ENCODE data around the gene KCNG1.

Gene KCNG1

DNA sequence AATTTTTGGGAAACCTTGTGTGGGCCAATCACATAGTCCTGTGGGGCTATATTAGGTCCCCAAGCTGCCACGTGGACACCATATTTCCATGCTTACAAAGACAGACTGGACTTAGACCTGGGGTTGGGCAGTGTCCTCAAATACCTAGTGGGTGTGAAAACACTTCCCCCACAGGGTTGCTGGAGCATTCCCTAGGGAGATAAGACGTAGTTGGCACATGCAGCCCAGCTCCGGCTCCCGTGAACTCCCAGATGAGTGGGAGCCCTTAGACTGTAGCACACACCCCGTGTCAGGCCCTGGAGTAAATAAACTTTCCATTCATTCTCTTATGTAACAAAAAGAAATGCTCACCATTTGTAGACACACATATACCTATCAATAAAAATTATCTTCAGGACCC is 14.2 kb downstream of the KCNG1 start:
- Histone ChIP-seq H3K9me3 (replicated peaks in 1 of 11) (0 out of 22 replicates have a peak, but pooled peaks cover 0 to 4% (median 0%) of the 10 kb centered on the region in 11 experiments), H3K4me1 (peaks cover 0 to 18% (median 14%) of the 10 kb centered on the region in 10 experiments; a peak in 17 of 20 replicates), H3K36me3 (peaks cover 28 to 98% (median 62%) of the 10 kb centered on the region in 11 experiments), H3K4me2 (no peak overlapping the region), H3K4me3 (no peak overlapping the region), H3K27ac (no peak overlapping the region), H3K9ac (no peak overlapping the region), H3K27me3 (no peaks in the 10 kb centered on the region), H4K20me1 (peaks cover 0 to 63% (median 3%) of the 10 kb centered on the region in 11 experiments; a peak in 9 of 22 replicates)
- TF ChIP-seq Cebpa-rat (IDR thresholded peaks at IDR 0.05) = no peak

GRCh38 chr20:51005214-51005613 is 17.7 kb downstream of the KCNG1 start:
- H3K4me3 ChIP-seq = no peak overlapping the region
- peaks cover 27 to 86% (median 64%) of the 10 kb centered on the region in 11 experiments for H3K36me3 ChIP-seq
- 0 out of 22 replicates have a peak, but pooled peaks cover 0 to 3% (median 0%) of the 10 kb centered on the region in 11 experiments for H3K9me3 ChIP-seq (replicated peaks in 1 of 11)
- no peaks in the 10 kb centered on the region for H3K27me3 ChIP-seq
- H3K4me1 ChIP-seq = no peaks in the 10 kb centered on the region
- no peak overlapping the region for H3K4me2 ChIP-seq
- peaks cover 0 to 72% (median 0%) of the 10 kb centered on the region in 11 experiments; a peak in 8 of 22 replicates for H4K20me1 ChIP-seq
- no peak for TF ChIP-seq Cebpa-rat (IDR thresholded peaks at IDR 0.05)
- no peak overlapping the region for H3K27ac ChIP-seq
- no peak overlapping the region for H3K9ac ChIP-seq

GRCh38 chr20:51004781-51005180 is 18.1 kb downstream of the KCNG1 start:
- Histone ChIP-seq H4K20me1 (peaks cover 0 to 70% (median 0%) of the 10 kb centered on the region in 11 experiments; a peak in 9 of 22 replicates), H3K9ac (no peak overlapping the region), H3K4me1 (no peaks in the 10 kb centered on the region), H3K4me2 (no peak overlapping the region), H3K27me3 (no peaks in the 10 kb centered on the region), H3K27ac (no peak overlapping the region), H3K4me3 (no peak overlapping the region), H3K9me3 (replicated peaks in 1 of 11) (no peaks in the 10 kb centered on the region), H3K36me3 (peaks cover 23 to 82% (median 60%) of the 10 kb centered on the region in 11 experiments)
- no peak for TF ChIP-seq Cebpa-rat (IDR thresholded peaks at IDR 0.05)

DNA sequence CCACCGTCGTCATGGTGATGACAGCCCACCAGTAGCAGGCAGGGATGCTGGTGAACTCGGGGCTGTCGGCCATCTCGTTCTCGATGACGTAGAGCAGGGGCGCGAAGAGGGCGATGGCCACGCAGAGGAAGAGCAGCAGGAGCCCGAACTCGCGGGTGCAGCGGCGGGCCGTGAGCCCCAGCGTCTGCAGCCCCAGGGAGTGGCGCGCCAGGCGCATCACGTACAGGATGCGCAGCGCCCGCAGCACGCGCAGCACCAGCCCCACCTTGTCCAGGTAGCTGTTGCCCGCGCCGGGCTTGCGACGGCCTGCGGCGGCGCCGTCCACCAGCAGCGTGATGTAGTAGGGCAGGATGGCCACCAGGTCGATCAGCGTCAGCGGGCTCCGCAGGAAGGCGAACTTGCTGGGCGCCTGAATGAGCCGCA is 18.6 kb downstream of the KCNG1 start:
- TF ChIP-seq Cebpa-rat (IDR thresholded peaks at IDR 0.05) = no peak
- H3K4me2 ChIP-seq = no peak overlapping the region
- no peak overlapping the region for H3K4me3 ChIP-seq
- H4K20me1 ChIP-seq = peaks cover 0 to 65% (median 0%) of the 10 kb centered on the region in 11 experiments; a peak in 9 of 22 replicates
- peaks cover 18 to 77% (median 55%) of the 10 kb centered on the region in 11 experiments for H3K36me3 ChIP-seq
- no peaks in the 10 kb centered on the region for H3K4me1 ChIP-seq
- H3K27ac ChIP-seq = no peak overlapping the region
- no peak overlapping the region for H3K9ac ChIP-seq
- H3K9me3 ChIP-seq (replicated peaks in 1 of 11) = no peaks in the 10 kb centered on the region
- no peaks in the 10 kb centered on the region for H3K27me3 ChIP-seq

GRCh38 chr20:51003753-51004152 is 19.2 kb downstream of the KCNG1 start:
- Histone ChIP-seq H3K4me3 (no peak overlapping the region), H3K4me2 (no peak overlapping the region), H3K36me3 (peaks cover 12 to 71% (median 49%) of the 10 kb centered on the region in 11 experiments), H3K9ac (no peak overlapping the region), H3K9me3 (replicated peaks in 1 of 11) (no peaks in the 10 kb centered on the region), H3K27me3 (no peaks in the 10 kb centered on the region), H3K27ac (no peak overlapping the region), H4K20me1 (peaks cover 0 to 59% (median 0%) of the 10 kb centered on the region in 11 experiments; a peak in 9 of 22 replicates), H3K4me1 (no peaks in the 10 kb centered on the region)
- TF ChIP-seq Cebpa-rat (IDR thresholded peaks at IDR 0.05) = no peak

GRCh38 chr20:51002633-51003032 is 20.3 kb downstream of the KCNG1 start:
- Histone ChIP-seq H4K20me1 (peaks cover 0 to 58% (median 0%) of the 10 kb centered on the region in 11 experiments; a peak in 9 of 22 replicates), H3K9ac (no peak overlapping the region), H3K4me3 (no peak overlapping the region), H3K4me2 (no peak overlapping the region), H3K4me1 (no peaks in the 10 kb centered on the region), H3K27ac (no peak overlapping the region), H3K36me3 (peaks cover 11 to 61% (median 43%) of the 10 kb centered on the region in 11 experiments), H3K9me3 (replicated peaks in 1 of 11) (no peaks in the 10 kb centered on the region), H3K27me3 (no peaks in the 10 kb centered on the region)
- no peak for TF ChIP-seq Cebpa-rat (IDR thresholded peaks at IDR 0.05)

- Histone ChIP-seq H3K9ac (no peak overlapping the region), H3K27me3 (no peaks in the 10 kb centered on the region), H3K36me3 (peaks cover 11 to 51% (median 37%) of the 10 kb centered on the region in 11 experiments), H3K4me1 (peaks cover 0 to 7% (median 4%) of the 10 kb centered on the region in 10 experiments; a peak in 16 of 20 replicates), H3K27ac (no peak overlapping the region), H3K9me3 (replicated peaks in 1 of 11) (no peaks in the 10 kb centered on the region), H3K4me2 (no peak overlapping the region), H4K20me1 (peaks cover 0 to 53% (median 0%) of the 10 kb centered on the region in 11 experiments; a peak in 8 of 22 replicates), H3K4me3 (no peak overlapping the region)
- no peak for TF ChIP-seq Cebpa-rat (IDR thresholded peaks at IDR 0.05)
Observed at GRCh38 chr20:51001430-51002265, 21.3 kb downstream of the KCNG1 start.

DNA sequence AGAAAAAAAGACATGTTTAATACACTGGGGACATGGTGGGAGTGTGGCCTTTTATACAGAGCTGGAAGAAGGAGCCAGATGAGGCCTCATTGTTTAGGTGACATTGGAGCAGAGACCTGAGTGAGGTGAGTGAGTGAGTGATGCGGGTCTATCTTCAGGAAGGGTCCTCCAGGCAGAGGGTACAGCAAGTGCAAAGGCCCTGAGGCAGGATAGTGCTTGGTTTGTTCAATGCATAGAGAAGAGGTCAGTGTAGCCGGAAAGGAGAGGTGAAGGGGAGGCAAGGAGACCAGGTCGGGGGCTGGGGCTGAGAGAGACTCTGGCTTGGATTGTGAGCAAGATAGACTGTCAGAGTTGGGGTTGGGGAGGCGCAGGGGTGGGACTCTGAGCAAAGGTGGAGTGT is 23.6 kb downstream of the KCNG1 start:
- H3K4me2 ChIP-seq = no peak overlapping the region
- no peak for TF ChIP-seq Cebpa-rat (IDR thresholded peaks at IDR 0.05)
- H3K4me3 ChIP-seq = no peak overlapping the region
- H3K27me3 ChIP-seq = no peaks in the 10 kb centered on the region
- peaks cover 0 to 30% (median 0%) of the 10 kb centered on the region in 11 experiments; a peak in 8 of 22 replicates for H4K20me1 ChIP-seq
- H3K27ac ChIP-seq = no peak overlapping the region
- no peak overlapping the region for H3K9ac ChIP-seq
- H3K9me3 ChIP-seq (replicated peaks in 1 of 11) = no peaks in the 10 kb centered on the region
- H3K36me3 ChIP-seq = peaks cover 5 to 28% (median 15%) of the 10 kb centered on the region in 11 experiments
- peaks cover 4 to 24% (median 21%) of the 10 kb centered on the region in 10 experiments; a peak in 18 of 20 replicates for H3K4me1 ChIP-seq

All from BLaER1 treated with 17β-estradiol and CSF1 and Interleukin-3, amounts not matched to agents 10 nM and 100 nM (cell line).